K562 (cell line): Measurements from ENCODE around the gene HPD. TPM values are rescaled to one million over a fixed set of nuclear protein-coding genes. Genes with fewer than 3 reads are reported as not detected.

Experiments used
- ARID2 ChIP-seq: fragments of 450-650 bp; IDR thresholded peaks from 2 replicates; pipeline ENCODE4 v1.6.1; 2017; ENCODE audit warnings: antibody characterized with exemption, mild to moderate bottlenecking
- CBFB ChIP-seq: sonication (generic); formaldehyde crosslinking; IDR thresholded peaks from 2 replicates; pipeline ENCODE4 v1.4.0; 2020; ENCODE audit warnings: mild to moderate bottlenecking, missing genetic modification reagents
- HCFC1 ChIP-seq: IDR thresholded peaks from 2 replicates; pipeline ENCODE4 v1.6.1; 2012; ENCODE audit warnings: low read depth, low read length, improper control_type of control experiment
- HDAC2 ChIP-seq: fragments of 450-650 bp; IDR thresholded peaks from 2 replicates; pipeline ENCODE4 v1.6.1; 2016; ENCODE audit warnings: mild to moderate bottlenecking
- JUND ChIP-seq, 2 experiments: IDR thresholded peaks; 2 replicates in 1 of 2; 3 replicates in 1 of 2; pipeline ENCODE4 v1.6.1; 2011; ENCODE audit warnings: borderline replicate concordance in 2 of 2, low read depth in 2 of 2, low read length in 2 of 2, improper control_type of control experiment in 1 of 2, missing biosample characterization in 1 of 2, missing genetic modification characterization in 1 of 2, missing genetic modification reagents in 1 of 2
- MEIS2 ChIP-seq: fragments of 450-650 bp; IDR thresholded peaks from 2 replicates; pipeline ENCODE4 v1.6.1; 2014; ENCODE audit warnings: mild to moderate bottlenecking; ENCODE audit not compliant: partially characterized antibody
- MXI1 ChIP-seq: IDR thresholded peaks from 2 replicates; pipeline ENCODE4 v1.6.1; 2011; ENCODE audit warnings: low read depth, mild to moderate bottlenecking, improper control_type of control experiment, low read length
- NONO ChIP-seq, 2 experiments: fragments of 200-400 bp in 1 of 2; fragments of 450-650 bp in 1 of 2; formaldehyde crosslinking in 1 of 2; IDR thresholded peaks; 2 replicates each; pipeline ENCODE4 v1.6.1; 2017; ENCODE audit warnings: low read depth in 2 of 2, mild to moderate bottlenecking in 2 of 2, moderate library complexity in 2 of 2, low read length in 1 of 2
- PHB ChIP-seq: fragments of 250-450 bp; sonication (Bioruptor Pico); IDR thresholded peaks from 2 replicates; pipeline ENCODE4 v1.5.0; 2021
- PHF20 ChIP-seq: fragments of 450-650 bp; IDR thresholded peaks from 2 replicates; pipeline ENCODE4 v1.6.1; 2018; ENCODE audit not compliant: partially characterized antibody
- PHF21A ChIP-seq: fragments of 450-650 bp; IDR thresholded peaks from 2 replicates; pipeline ENCODE4 v1.6.1; 2017; ENCODE audit warnings: low read depth, borderline replicate concordance
- RAD51 ChIP-seq: fragments of 450-650 bp; IDR thresholded peaks from 2 replicates; pipeline ENCODE4 v1.7.1; 2016; ENCODE audit warnings: low read depth, mild to moderate bottlenecking, borderline replicate concordance
- SNRNP70 ChIP-seq: fragments of 200-400 bp; formaldehyde crosslinking; optimal IDR thresholded peaks from 2 replicates; pipeline ENCODE3; 2017; ENCODE audit warnings: low read depth, low read length
- SREBF2 ChIP-seq: sonication (generic); formaldehyde crosslinking; IDR thresholded peaks from 2 replicates; pipeline ENCODE4 v1.4.0; 2020; ENCODE audit warnings: mild to moderate bottlenecking, missing genetic modification reagents
- STAG1 ChIP-seq: sonication (generic); formaldehyde crosslinking; IDR thresholded peaks from 2 replicates; pipeline ENCODE4 v1.5.0; 2020; ENCODE audit warnings: missing genetic modification reagents, borderline replicate concordance
- TBL1XR1 ChIP-seq, 2 experiments: IDR thresholded peaks; 2 replicates each; pipeline ENCODE4 v1.6.1; 2012; ENCODE audit warnings: improper control_type of control experiment in 2 of 2, low read length in 2 of 2, mild to moderate bottlenecking in 1 of 2
- TCF7L2 ChIP-seq: fragments of 150-350 bp; IDR thresholded peaks from 2 replicates; pipeline ENCODE4 v1.6.1; 2016; ENCODE audit warnings: low read depth, mild to moderate bottlenecking, low read length, moderate library complexity
- YY1 ChIP-seq, 3 experiments: IDR thresholded peaks; 2 replicates each; pipeline ENCODE4 v1.6.1; 2011; ENCODE audit warnings: low read length in 2 of 3, mild to moderate bottlenecking in 2 of 3, moderate library complexity in 2 of 3, borderline replicate concordance in 1 of 3, control low read depth in 1 of 3, low read depth in 1 of 3; ENCODE audit not compliant: insufficient read depth in 3 of 3, insufficient replicate concordance in 2 of 3, control insufficient read depth in 1 of 3, insufficient read length in 1 of 3; ENCODE audit errors: extremely low read depth in 1 of 3
- ZEB2 ChIP-seq: fragments of 450-650 bp; IDR thresholded peaks from 2 replicates; pipeline ENCODE4 v1.6.1; 2016
- ZKSCAN8 ChIP-seq: fragments of 200-800 bp; sonication (Bioruptor generic); IDR thresholded peaks from 2 replicates; pipeline ENCODE4 v1.6.1; 2016; ENCODE audit warnings: missing genetic modification characterization, missing compliant biosample characterization
- ZNF282 ChIP-seq: sonication (generic); formaldehyde crosslinking; IDR thresholded peaks from 2 replicates; pipeline ENCODE4 v1.8.1; 2023; ENCODE audit warnings: missing genetic modification reagents
- ZNF507 ChIP-seq: conservative IDR thresholded peaks from 2 replicates; pipeline ENCODE4 v1.6.1; 2017; ENCODE audit warnings: missing genetic modification characterization, missing compliant biosample characterization
- ZNF780A ChIP-seq: fragments of 250-450 bp; sonication (Bioruptor Pico); IDR thresholded peaks from 2 replicates; pipeline ENCODE4 v1.5.0; 2021; ENCODE audit warnings: mild to moderate bottlenecking
- ZNF830 ChIP-seq: fragments of 250-450 bp; sonication (Bioruptor Pico); IDR thresholded peaks from 2 replicates; pipeline ENCODE4 v1.5.0; 2021; ENCODE audit warnings: mild to moderate bottlenecking
- polyA plus RNA-seq, 8 experiments: library from polyadenylated mRNA; depleted of rRNA in 4 of 8; stranded (reverse) in 5 of 8; unstranded in 3 of 8; fragments of >200 nt; fragmentation: Nextera tagmentation in 2 of 8; fragmentation: Illumina TruSeq in 1 of 8; extraction: Ambion mirVana in 2 of 8; extraction: Trizol in 1 of 8; gene quantifications; 2 replicates each; pipeline versions ENCODE4 v1.2.1 to v1.2.3, GENCODE V29; 2011 to 2014; ENCODE audit warnings: inconsistent platforms in 1 of 8, missing spikeins in 1 of 8
- total RNA-seq, 7 experiments: library from RNA; depleted of rRNA in 6 of 7; stranded (reverse); fragments of >200 nt in 6 of 7; fragmentation: Illumina TruSeq in 2 of 7; extraction: Trizol in 2 of 7; gene quantifications; 2 replicates each; pipeline versions ENCODE4 v1.2.1 to v1.2.3, GENCODE V29; 2011 to 2021; ENCODE audit warnings: low replicate concordance in 1 of 7
- TF ChIP-seq, protein P1 (sequence below): fragments of 450-650 bp; IDR thresholded peaks from 2 replicates; pipeline ENCODE4 v1.6.1; 2018; ENCODE audit not compliant: partially characterized antibody

HPD gene
- total and polyA plus RNA-seq, 9 of the 15 experiments (the other 6 are each of a cell fraction or from before 2014, with no cell fraction given), result 0.06 to 0.29 (median 0.07) TPM; not detected in 4

DNA sequence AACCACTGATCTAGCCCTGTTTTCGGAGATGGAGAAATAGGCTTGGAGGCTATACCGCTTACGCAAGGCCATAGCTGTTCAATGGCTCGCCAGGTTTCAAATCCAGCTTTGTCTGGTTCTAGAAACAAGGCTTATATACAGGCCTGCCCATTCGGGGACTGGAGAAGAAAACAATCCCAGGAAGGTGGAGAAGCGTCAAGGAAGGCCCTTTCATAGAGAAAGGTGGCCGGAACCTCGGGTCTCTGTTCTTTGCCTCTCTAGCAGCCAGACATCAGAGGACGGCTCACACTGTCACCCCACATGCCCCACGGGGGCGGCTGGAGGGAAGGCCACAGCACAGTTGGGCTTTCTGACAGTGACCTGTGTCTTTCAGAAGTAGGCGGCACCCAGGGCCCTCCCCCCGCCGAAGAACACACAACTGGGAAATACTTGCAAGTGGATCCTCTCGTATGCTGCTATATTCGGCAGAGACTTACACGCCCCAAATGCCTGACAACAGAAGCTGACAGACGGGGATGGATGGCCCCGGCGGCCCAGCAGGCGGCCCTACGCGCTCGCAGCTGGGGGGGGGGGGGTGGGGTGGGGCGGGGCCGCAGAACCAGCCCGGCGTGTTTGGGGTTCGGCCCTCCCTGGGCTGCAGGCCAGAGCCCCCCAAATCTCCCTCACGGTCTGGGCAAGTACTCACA is 59.4 kb downstream of the HPD start (continued):
- TF ChIP-seq TBL1XR1 (IDR thresholded peaks at IDR 0.05; ENCODE audit: low read length in 2 of 2) (peak in 1 of 2 experiments; percentile 54; a peak in 1 of 4 replicates), STAG1 (CRISPR knock-in tag) (no peak), MXI1 (peak; percentile 40; the same call in 1 of the 2 replicates), NONO (IDR thresholded peaks at IDR 0.05; ENCODE audit: low read depth in 2 of 2, low read length in 1 of 2) (no peak), SREBF2 (no peak), ZEB2 (no peak), PHB (CRISPR knock-in tag) (no peak), JUND (IDR thresholded peaks at IDR 0.05; ENCODE audit: borderline replicate concordance, low read depth, low read length) (peak; percentile 33; the same call in 1 of the 2 replicates), JUND (tag; IDR thresholded peaks at IDR 0.05; ENCODE audit: borderline replicate concordance, low read depth, low read length) (no peak; the same call in 2 of the 3 replicates), ARID2 (no peak), MEIS2 (peak; percentile 97), TCF7L2 (no peak), RAD51 (no peak; the same call in 1 of the 2 replicates), PHF20 (no peak), ZNF507 (tag) (no peak), HCFC1 (peak; percentile 6; the same call in 1 of the 2 replicates), PHF21A (no peak), HDAC2 (0 out of 2 replicates have a peak, but pooled peaks have one; percentile 6), ZNF830 (CRISPR knock-in tag) (no peak), YY1 (IDR thresholded peaks at IDR 0.05; ENCODE audit: borderline replicate concordance in 1 of 3, control insufficient read depth in 1 of 3, extremely low read depth in 1 of 3, insufficient read depth in 3 of 3, insufficient read length in 1 of 3, insufficient replicate concordance in 2 of 3, low read depth in 1 of 3, low read length in 2 of 3) (peak in 1 of 3 experiments; percentile 45), CBFB (no peak), SNRNP70 (no peak), ZNF282 (CRISPR knock-in tag) (no peak), ZKSCAN8 (no peak), ZNF780A (CRISPR knock-in tag) (no peak)
- TF ChIP-seq, protein P1, sequence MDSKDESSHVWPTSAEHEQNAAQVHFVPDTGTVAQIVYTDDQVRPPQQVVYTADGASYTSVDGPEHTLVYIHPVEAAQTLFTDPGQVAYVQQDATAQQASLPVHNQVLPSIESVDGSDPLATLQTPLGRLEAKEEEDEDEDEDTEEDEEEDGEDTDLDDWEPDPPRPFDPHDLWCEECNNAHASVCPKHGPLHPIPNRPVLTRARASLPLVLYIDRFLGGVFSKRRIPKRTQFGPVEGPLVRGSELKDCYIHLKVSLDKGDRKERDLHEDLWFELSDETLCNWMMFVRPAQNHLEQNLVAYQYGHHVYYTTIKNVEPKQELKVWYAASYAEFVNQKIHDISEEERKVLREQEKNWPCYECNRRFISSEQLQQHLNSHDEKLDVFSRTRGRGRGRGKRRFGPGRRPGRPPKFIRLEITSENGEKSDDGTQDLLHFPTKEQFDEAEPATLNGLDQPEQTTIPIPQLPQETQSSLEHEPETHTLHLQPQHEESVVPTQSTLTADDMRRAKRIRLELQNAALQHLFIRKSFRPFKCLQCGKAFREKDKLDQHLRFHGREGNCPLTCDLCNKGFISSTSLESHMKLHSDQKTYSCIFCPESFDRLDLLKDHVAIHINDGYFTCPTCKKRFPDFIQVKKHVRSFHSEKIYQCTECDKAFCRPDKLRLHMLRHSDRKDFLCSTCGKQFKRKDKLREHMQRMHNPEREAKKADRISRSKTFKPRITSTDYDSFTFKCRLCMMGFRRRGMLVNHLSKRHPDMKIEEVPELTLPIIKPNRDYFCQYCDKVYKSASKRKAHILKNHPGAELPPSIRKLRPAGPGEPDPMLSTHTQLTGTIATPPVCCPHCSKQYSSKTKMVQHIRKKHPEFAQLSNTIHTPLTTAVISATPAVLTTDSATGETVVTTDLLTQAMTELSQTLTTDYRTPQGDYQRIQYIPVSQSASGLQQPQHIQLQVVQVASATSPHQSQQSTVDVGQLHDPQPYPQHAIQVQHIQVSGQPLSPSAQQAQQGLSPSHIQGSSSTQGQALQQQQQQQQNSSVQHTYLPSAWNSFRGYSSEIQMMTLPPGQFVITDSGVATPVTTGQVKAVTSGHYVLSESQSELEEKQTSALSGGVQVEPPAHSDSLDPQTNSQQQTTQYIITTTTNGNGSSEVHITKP, result peak; percentile 5
